HUES64 (cell line): Measurements from ENCODE around the gene ITSN2.

ENCODE experiments used
- H3K27ac ChIP-seq: 2 replicates; pipeline ENCODE4 v1.7.0; 2013; ENCODE audit warnings: low read depth, low read length, inconsistent platforms
- H3K27me3 ChIP-seq: 2 replicates; pipeline ENCODE4 v1.6.1; 2013; ENCODE audit warnings: mild to moderate bottlenecking, low read length; ENCODE audit not compliant: insufficient read depth
- H3K36me3 ChIP-seq: 2 replicates; pipeline ENCODE4 v1.6.1; 2013; ENCODE audit warnings: mild to moderate bottlenecking, low read length; ENCODE audit not compliant: insufficient read depth
- H3K4me1 ChIP-seq: 2 replicates; pipeline ENCODE4 v1.6.1; 2013; ENCODE audit warnings: mild to moderate bottlenecking, low read length, moderate library complexity; ENCODE audit not compliant: insufficient read depth
- H3K4me3 ChIP-seq: 2 replicates; pipeline ENCODE4 v1.5.1; 2013; ENCODE audit warnings: mild to moderate bottlenecking, low read length, moderate library complexity
- H3K9ac ChIP-seq: 2 replicates; pipeline ENCODE4 v1.6.1; 2013; ENCODE audit warnings: mild to moderate bottlenecking, low read depth, low read length
- H3K9me3 ChIP-seq: 2 replicates; pipeline ENCODE4 v1.6.1; 2013; ENCODE audit warnings: low read depth, low read length; ENCODE audit not compliant: insufficient read depth
- WGBS: fragments of 150-250, 120-280 bp; methylation state at CpG from one replicate; pipeline ENCODE4 v1.1.7; 2013; ENCODE audit warnings: missing lambda C conversion rate; 5-methylcytosine and 5-hydroxymethylcytosine counted together

ITSN2 gene

DNA sequence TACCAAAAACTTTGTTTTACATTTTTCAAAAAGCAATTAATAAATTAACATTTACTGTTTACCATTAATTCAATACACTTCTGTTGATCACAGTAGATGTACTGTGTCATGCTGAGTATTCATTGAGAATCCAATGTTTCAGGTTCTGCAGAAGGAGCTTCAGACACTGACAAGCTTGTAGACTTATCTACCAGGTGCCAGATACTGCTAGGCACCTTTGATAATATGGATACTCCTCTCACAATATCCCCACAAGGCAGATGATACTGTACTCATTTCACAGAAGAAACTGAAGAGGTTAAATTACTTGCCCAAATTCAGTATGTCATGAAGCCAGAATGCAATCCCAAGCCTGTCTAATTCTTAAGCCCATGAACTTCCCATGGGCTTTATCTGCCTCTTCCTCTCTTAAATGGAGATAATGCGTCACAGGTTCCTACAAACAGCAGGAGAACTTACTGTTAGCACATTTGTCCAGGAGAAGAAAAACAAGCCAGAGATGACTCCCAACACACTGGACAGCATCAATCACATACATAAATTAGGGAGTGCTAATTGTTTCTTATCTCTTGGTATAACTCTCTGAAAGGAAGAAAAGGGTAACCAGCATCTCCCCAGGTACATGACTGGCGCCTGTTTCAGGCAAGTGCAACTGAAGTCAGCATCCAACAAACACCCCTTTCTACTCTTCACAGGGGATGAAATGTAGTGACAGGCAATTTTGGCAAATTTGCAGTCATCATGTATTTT lies 27.4 kb downstream of the ITSN2 start:
- no peak overlapping the region for H3K4me3 ChIP-seq
- 97% methylated on average over 2 of the region's 2 CpGs for WGBS

DNA sequence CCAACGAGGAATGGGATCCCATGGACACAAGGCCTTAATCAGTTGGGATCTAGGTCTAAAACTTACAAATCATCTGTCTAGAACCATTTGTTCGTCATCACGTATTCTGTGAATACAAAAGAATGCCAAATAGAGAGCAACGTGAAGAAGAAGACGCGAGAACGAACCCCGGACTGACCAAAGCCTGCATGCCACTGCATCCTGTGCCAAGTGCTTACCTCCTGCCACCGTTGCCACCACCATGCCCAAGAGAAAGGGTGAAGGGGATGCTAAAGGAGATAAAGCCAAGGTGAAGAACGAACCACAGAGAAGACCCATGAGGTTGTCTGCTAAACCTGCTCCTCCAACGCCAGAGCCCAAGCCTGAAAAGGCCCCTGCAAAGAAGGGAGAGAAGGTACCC lies 30.2 kb downstream of the ITSN2 start:
- H3K9me3 ChIP-seq = no peaks in the 10 kb centered on the region
- H3K36me3 ChIP-seq = no peaks in the 10 kb centered on the region
- no peaks in the 10 kb centered on the region for H3K27me3 ChIP-seq
- 93% methylated on average over 11 of the region's 11 CpGs for WGBS
- peaks cover 7% of the 10 kb centered on the region; the same call in 1 of the 2 replicates for H3K4me1 ChIP-seq
- no peak overlapping the region for H3K9ac ChIP-seq
- H3K4me3 ChIP-seq = no peak overlapping the region
- no peak overlapping the region for H3K27ac ChIP-seq

More for the DNA sequence above, 27.4 kb downstream of the ITSN2 start:
- H3K4me1 ChIP-seq = peaks cover 8% of the 10 kb centered on the region
- H3K27ac ChIP-seq = no peak overlapping the region
- no peak overlapping the region for H3K9ac ChIP-seq
- no peaks in the 10 kb centered on the region for H3K27me3 ChIP-seq
- no peaks in the 10 kb centered on the region for H3K36me3 ChIP-seq
- H3K9me3 ChIP-seq = no peaks in the 10 kb centered on the region

- H3K27ac ChIP-seq = no peak overlapping the region
Observed at GRCh38 chr2:24329700-24330099, 30.6 kb downstream of the ITSN2 start.

GRCh38 chr2:24328010-24328409 lies 32.3 kb downstream of the ITSN2 start:
- 63% methylated on average over 2 of the region's 3 CpGs for WGBS
- no peaks in the 10 kb centered on the region for H3K36me3 ChIP-seq
- no peak overlapping the region for H3K27ac ChIP-seq
- H3K9me3 ChIP-seq = no peaks in the 10 kb centered on the region
- no peak overlapping the region for H3K9ac ChIP-seq
- H3K27me3 ChIP-seq = no peaks in the 10 kb centered on the region
- H3K4me1 ChIP-seq = peaks cover 7% of the 10 kb centered on the region; the same call in 1 of the 2 replicates
- H3K4me3 ChIP-seq = no peak overlapping the region

More at GRCh38 chr2:24329700-24330099, 30.6 kb downstream of the ITSN2 start:
- H3K36me3 ChIP-seq = no peaks in the 10 kb centered on the region
- no peak overlapping the region for H3K4me3 ChIP-seq
- H3K4me1 ChIP-seq = peaks cover 7% of the 10 kb centered on the region; the same call in 1 of the 2 replicates
- H3K27me3 ChIP-seq = no peaks in the 10 kb centered on the region
- H3K9ac ChIP-seq = no peak overlapping the region
- no peaks in the 10 kb centered on the region for H3K9me3 ChIP-seq
- 95% methylated on average over 2 of the region's 2 CpGs for WGBS

DNA sequence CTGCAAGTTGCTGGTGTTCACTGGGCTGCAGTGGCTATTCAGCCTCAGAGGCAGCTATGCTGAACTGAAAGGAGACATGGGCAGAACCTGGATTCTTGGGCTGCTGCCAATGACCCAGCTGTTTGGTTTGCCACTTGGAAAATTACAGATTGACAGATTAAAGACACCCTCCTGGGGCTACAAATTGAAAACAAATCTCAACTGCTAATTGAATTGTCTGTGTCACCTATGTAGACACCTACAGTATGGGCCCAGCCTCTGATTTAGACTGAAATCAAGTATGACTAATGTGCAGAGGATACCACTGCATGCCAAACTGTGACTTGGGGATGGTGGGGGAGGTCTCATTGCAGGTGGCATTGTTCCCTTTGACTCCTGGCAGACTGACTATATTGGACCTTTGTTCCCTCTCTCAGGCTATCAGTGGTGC lies 42.8 kb downstream of the ITSN2 start:
- no peak overlapping the region for H3K4me3 ChIP-seq
- H3K9ac ChIP-seq = no peak overlapping the region
- no peaks in the 10 kb centered on the region for H3K36me3 ChIP-seq
- no peaks in the 10 kb centered on the region for H3K27me3 ChIP-seq
- H3K9me3 ChIP-seq = no peaks in the 10 kb centered on the region; the same call in 1 of the 2 replicates
- H3K4me1 ChIP-seq = no peaks in the 10 kb centered on the region
- no peak overlapping the region for H3K27ac ChIP-seq

DNA sequence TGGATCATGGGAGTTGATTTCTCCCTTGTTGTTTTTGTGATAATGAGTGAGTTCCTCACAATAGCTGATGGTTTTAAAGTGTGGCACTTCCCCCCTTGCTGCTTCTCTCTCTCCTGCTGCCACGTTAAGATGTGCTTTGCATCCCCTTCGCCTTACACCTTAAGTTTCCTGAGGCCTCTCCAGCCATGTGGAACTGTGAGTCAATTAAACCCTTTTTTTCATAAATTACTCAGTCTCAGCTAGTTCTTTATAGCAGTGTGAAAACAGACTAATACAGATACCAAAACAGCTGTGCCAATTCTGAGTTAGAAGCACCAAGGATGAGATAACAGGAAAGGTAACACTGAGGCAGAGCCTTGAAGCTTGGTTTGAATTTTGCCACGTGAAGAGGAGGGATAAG lies 44.7 kb downstream of the ITSN2 start:
- Histone ChIP-seq H3K27ac (no peak overlapping the region), H3K36me3 (no peaks in the 10 kb centered on the region), H3K9me3 (no peaks in the 10 kb centered on the region; the same call in 1 of the 2 replicates), H3K27me3 (no peaks in the 10 kb centered on the region), H3K9ac (no peak overlapping the region), H3K4me3 (no peak overlapping the region), H3K4me1 (no peaks in the 10 kb centered on the region)
- WGBS = 70% methylated on average over 3 of the region's 3 CpGs

- Histone ChIP-seq H3K9me3 (no peaks in the 10 kb centered on the region), H3K27me3 (no peaks in the 10 kb centered on the region), H3K36me3 (peaks cover 4% of the 10 kb centered on the region; the same call in 1 of the 2 replicates), H3K4me1 (no peaks in the 10 kb centered on the region), H3K27ac (no peak overlapping the region), H3K4me3 (no peak overlapping the region), H3K9ac (no peak overlapping the region)
- 92% methylated on average over 4 of the region's 5 CpGs for WGBS
Observed at GRCh38 chr2:24313744-24314632, 46.3 kb downstream of the ITSN2 start.

DNA sequence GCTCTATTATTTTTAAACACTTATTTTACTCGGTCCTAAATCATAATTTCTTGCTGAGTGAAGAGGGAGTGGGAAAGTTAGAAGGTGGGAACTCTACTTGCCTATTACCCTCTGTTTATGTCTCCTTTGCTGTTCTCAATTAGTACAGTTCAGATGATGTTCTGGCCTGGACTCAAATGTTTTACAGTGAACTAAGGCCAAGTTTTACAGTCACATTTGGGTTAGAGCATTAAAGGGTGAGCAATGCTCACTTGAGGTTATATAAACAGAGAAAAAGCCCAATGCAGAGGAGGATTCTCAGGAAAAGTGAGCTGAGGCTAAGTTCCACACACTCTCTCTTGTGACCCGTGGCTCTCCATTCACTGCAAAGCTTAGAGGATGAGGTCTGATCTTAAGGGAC lies 52.4 kb downstream of the ITSN2 start:
- no peaks in the 10 kb centered on the region for H3K4me1 ChIP-seq
- H3K36me3 ChIP-seq = peaks cover 5% of the 10 kb centered on the region; the same call in 1 of the 2 replicates
- no peaks in the 10 kb centered on the region for H3K27me3 ChIP-seq
- 86% methylated on average over 1 of the region's 2 CpGs for WGBS
- H3K9me3 ChIP-seq = no peaks in the 10 kb centered on the region
- H3K27ac ChIP-seq = no peak overlapping the region
- H3K9ac ChIP-seq = no peak overlapping the region
- H3K4me3 ChIP-seq = no peak overlapping the region

DNA sequence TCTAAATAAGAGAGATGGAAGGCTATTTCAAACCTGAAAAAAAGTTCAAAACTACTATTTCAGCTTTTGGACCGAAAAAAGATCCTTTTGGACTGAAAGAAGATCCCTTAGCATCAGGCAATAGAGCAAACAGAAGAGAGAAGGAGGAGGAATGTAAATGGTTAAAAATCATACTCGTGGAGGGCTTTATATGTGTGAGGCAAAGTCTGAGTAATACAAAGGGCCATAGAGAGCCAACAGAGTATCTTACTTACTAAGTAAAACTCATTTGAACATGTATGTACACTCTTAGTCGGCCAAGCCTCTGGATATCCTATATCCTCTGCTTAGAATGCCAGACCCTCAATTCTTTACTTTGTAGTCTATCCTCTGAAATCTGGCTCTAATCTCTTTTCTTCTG lies 55.7 kb downstream of the ITSN2 start:
- H3K36me3 ChIP-seq = peaks cover 29% of the 10 kb centered on the region
- H3K4me1 ChIP-seq = no peaks in the 10 kb centered on the region
- H3K9ac ChIP-seq = no peak overlapping the region
- 83% methylated on average over 3 of the region's 3 CpGs for WGBS
- no peaks in the 10 kb centered on the region for H3K9me3 ChIP-seq
- H3K27ac ChIP-seq = no peak overlapping the region
- no peak overlapping the region for H3K4me3 ChIP-seq
- no peaks in the 10 kb centered on the region for H3K27me3 ChIP-seq

DNA sequence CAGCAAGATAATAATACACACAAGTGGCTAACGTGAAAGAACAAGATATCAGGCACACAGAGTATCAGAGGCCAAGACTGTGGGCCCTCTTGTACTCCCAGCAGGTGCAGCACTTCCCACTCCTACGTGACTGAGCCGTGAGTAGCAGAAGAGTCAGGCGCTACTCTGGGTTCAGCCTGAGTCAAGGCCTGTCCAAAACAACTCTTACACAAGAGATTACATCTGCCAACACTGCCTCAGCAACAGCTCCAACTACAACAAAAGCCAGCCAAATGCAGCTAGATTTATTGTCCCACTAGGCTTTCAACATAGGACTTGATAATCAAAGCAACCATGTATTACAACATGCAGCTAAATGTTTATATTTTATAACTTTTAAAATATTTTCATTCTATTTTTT lies 56.2 kb downstream of the ITSN2 start:
- no peaks in the 10 kb centered on the region for H3K27me3 ChIP-seq
- WGBS = 81% methylated on average over 4 of the region's 4 CpGs
- peaks cover 31% of the 10 kb centered on the region for H3K36me3 ChIP-seq

DNA sequence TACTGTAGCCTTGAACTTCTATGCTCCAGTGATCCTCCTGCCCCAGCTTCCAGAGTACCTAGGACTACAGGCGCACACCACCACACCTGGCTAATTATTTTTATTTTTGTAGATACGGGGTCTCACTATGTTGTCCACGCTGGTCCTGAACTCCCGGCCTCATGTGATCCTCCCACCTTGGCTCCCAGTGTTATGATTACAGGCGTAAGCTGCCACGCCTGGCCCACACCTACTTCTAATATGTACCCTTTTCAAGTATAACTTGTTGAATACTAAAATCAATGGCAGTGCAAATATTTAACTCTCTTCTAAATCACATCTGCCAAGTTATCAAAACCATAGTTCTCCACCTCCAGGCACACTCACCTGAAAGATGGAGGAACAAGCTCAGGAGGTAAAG lies 58.7 kb downstream of the ITSN2 start:
- H3K9me3 ChIP-seq = no peaks in the 10 kb centered on the region
- H3K27ac ChIP-seq = no peak overlapping the region
- no peaks in the 10 kb centered on the region for H3K27me3 ChIP-seq
- no peaks in the 10 kb centered on the region for H3K4me1 ChIP-seq
- peaks cover 48% of the 10 kb centered on the region for H3K36me3 ChIP-seq
- no peak overlapping the region for H3K4me3 ChIP-seq
- no peak overlapping the region for H3K9ac ChIP-seq
- 96% methylated on average over 6 of the region's 6 CpGs for WGBS

More for the DNA sequence above, 56.2 kb downstream of the ITSN2 start:
- Histone ChIP-seq H3K4me1 (no peaks in the 10 kb centered on the region), H3K9ac (no peak overlapping the region), H3K27ac (no peak overlapping the region), H3K9me3 (no peaks in the 10 kb centered on the region), H3K4me3 (no peak overlapping the region)
